ENCODE measurements around the gene SCUBE3.

SCUBE3 gene

GRCh38 chr6:35181308-35181932 is 32.3 kb upstream of the SCUBE3 start:
- DNase-seq (ENCODE audit: low read depth in 1 of 2, low spot score in 1 of 2), result no peak

- no peak for DNase-seq (ENCODE audit: low read depth in 1 of 2, low spot score in 1 of 2)
Measured at GRCh38 chr6:35181933-35182612, 31.7 kb upstream of the SCUBE3 start.

GRCh38 chr6:35183281-35183680 is 30.5 kb upstream of the SCUBE3 start:
- no peak for DNase-seq (ENCODE audit: low read depth in 1 of 2, low spot score in 1 of 2)

- DNase-seq (ENCODE audit: low read depth in 1 of 2, low spot score in 1 of 2), result no peak
Measured at GRCh38 chr6:35183935-35184334, 29.8 kb upstream of the SCUBE3 start.

GRCh38 chr6:35184580-35185301 is 29.0 kb upstream of the SCUBE3 start:
- no peak for DNase-seq (ENCODE audit: low read depth in 1 of 2, low spot score in 1 of 2)

GRCh38 chr6:35185302-35185681 is 28.5 kb upstream of the SCUBE3 start:
- DNase-seq (ENCODE audit: low read depth in 1 of 2, low spot score in 1 of 2), result no peak

- DNase-seq (ENCODE audit: low read depth in 1 of 2, low spot score in 1 of 2), result no peak
Measured at GRCh38 chr6:35185971-35186370, 27.8 kb upstream of the SCUBE3 start.

- no peak for DNase-seq (ENCODE audit: low read depth in 1 of 2, low spot score in 1 of 2)
Measured at GRCh38 chr6:35186571-35186970, 27.2 kb upstream of the SCUBE3 start.

GRCh38 chr6:35188886-35189285 is 24.9 kb upstream of the SCUBE3 start:
- no peak for DNase-seq (ENCODE audit: low read depth in 1 of 2, low spot score in 1 of 2)

- no peak for DNase-seq (ENCODE audit: low read depth in 1 of 2, low spot score in 1 of 2)
Measured at GRCh38 chr6:35190306-35190705, 23.4 kb upstream of the SCUBE3 start.

GRCh38 chr6:35191889-35192288 is 21.9 kb upstream of the SCUBE3 start:
- no peak for DNase-seq (ENCODE audit: low read depth in 1 of 2, low spot score in 1 of 2)

- no peak for DNase-seq (ENCODE audit: low read depth in 1 of 2, low spot score in 1 of 2)
Measured at GRCh38 chr6:35192301-35192860, 21.4 kb upstream of the SCUBE3 start.

- no peak for DNase-seq (ENCODE audit: low read depth in 1 of 2, low spot score in 1 of 2)
Measured at GRCh38 chr6:35194390-35194789, 19.4 kb upstream of the SCUBE3 start.

- DNase-seq (ENCODE audit: low read depth in 1 of 2, low spot score in 1 of 2), result no peak
Measured at GRCh38 chr6:35195120-35195780, 18.5 kb upstream of the SCUBE3 start.

- DNase-seq (ENCODE audit: low read depth in 1 of 2, low spot score in 1 of 2), result no peak
Measured at GRCh38 chr6:35197196-35197595, 16.6 kb upstream of the SCUBE3 start.

GRCh38 chr6:35199866-35200265 is 13.9 kb upstream of the SCUBE3 start:
- DNase-seq (ENCODE audit: low read depth in 1 of 2, low spot score in 1 of 2), result no peak

GRCh38 chr6:35202066-35202546 is 11.7 kb upstream of the SCUBE3 start:
- no peak for DNase-seq (ENCODE audit: low read depth in 1 of 2, low spot score in 1 of 2)

- DNase-seq (ENCODE audit: low read depth in 1 of 2, low spot score in 1 of 2), result no peak
Measured at GRCh38 chr6:35203152-35203670, 10.5 kb upstream of the SCUBE3 start.

GRCh38 chr6:35203680-35204079 is 10.1 kb upstream of the SCUBE3 start:
- no peak for DNase-seq (ENCODE audit: low read depth in 1 of 2, low spot score in 1 of 2)

- no peak for DNase-seq (ENCODE audit: low read depth in 1 of 2, low spot score in 1 of 2)
Measured at GRCh38 chr6:35206346-35206745, 7.4 kb upstream of the SCUBE3 start.

- no peak for DNase-seq (ENCODE audit: low read depth in 1 of 2, low spot score in 1 of 2)
Measured at GRCh38 chr6:35208419-35208818, 5.3 kb upstream of the SCUBE3 start.

Data from activated T-helper 1 cell treated with anti-CD3 and anti-CD28 coated beads, Interleukin-2, amount 50 U/mL, for 16 hours (primary cell).